Heart right ventricle (tissue), 16 donors: ENCODE results near the gene NECTIN3. TPM values are rescaled to one million over a fixed set of nuclear protein-coding genes. Genes with fewer than 3 reads are reported as not detected.

ENCODE experiments used
- ATAC-seq, 8 donors: fragments of 200-7000 bp; cut with Tn5 transposase; one replicate each; pipeline ENCODE4 v1.9.1; 2020; ENCODE audit warnings: mild to moderate bottlenecking in 8 of 8, moderate library complexity in 8 of 8, moderate number of reproducible peaks in 1 of 8
- DNase-seq, 2 donors: peaks; one replicate each; pipeline ENCODE4 v3.0.0-alpha.2; 2020
- H3K27ac ChIP-seq, 10 donors: fragments of 200-600 bp; sonication (generic) in 2 of 10; one replicate each; pipeline versions ENCODE4 v1.5.0 to v1.8.0; 2020 to 2022; ENCODE audit warnings: mild to moderate bottlenecking in 3 of 10
- H3K27me3 ChIP-seq, 7 donors: fragments of 200-600 bp; one replicate each; pipeline ENCODE4 v1.8.0; 2021 to 2022; ENCODE audit warnings: mild to moderate bottlenecking in 2 of 7
- H3K36me3 ChIP-seq, 9 donors: fragments of 200-600 bp; sonication (generic) in 1 of 9; one replicate each; pipeline versions ENCODE4 v1.5.0 to v1.8.0; 2020 to 2022; ENCODE audit warnings: mild to moderate bottlenecking in 2 of 9
- H3K4me1 ChIP-seq, 9 donors: fragments of 200-600 bp; sonication (generic) in 1 of 9; one replicate each; pipeline versions ENCODE4 v1.5.0 to v1.8.0; 2020 to 2022; ENCODE audit warnings: mild to moderate bottlenecking in 4 of 9
- H3K4me3 ChIP-seq, 10 donors: fragments of 200-600 bp; sonication (generic) in 2 of 10; one replicate each; pipeline versions ENCODE4 v1.5.0 to v1.8.0; 2020 to 2022; ENCODE audit warnings: mild to moderate bottlenecking in 7 of 10, moderate library complexity in 2 of 10
- H3K9me3 ChIP-seq, 11 donors: fragments of 200-600 bp in 10 of 11; sonication (generic) in 2 of 11; one replicate each; pipeline versions ENCODE4 v1.5.0 to v1.8.0; 2013 to 2022; ENCODE audit warnings: mild to moderate bottlenecking in 2 of 11, control low read depth in 1 of 11, moderate library complexity in 1 of 11
- CTCF ChIP-seq, 9 donors: fragments of 200-600 bp; sonication (generic) in 2 of 9; IDR thresholded peaks; one replicate each; pipeline versions ENCODE4 v1.5.0 to v1.8.0; 2021 to 2022; ENCODE audit warnings: antibody characterized with exemption in 9 of 9, mild to moderate bottlenecking in 5 of 9, moderate library complexity in 1 of 9
- whole genome bisulfite sequencing, 2 donors: extraction: QIAGEN DNeasy Blood & Tissue Kit; methylation state at CpG; one replicate each; pipeline ENCODE4 v1.1.7; 2013; ENCODE audit warnings: inconsistent platforms in 1 of 2; 5-methylcytosine and 5-hydroxymethylcytosine counted together
- intact Hi-C, 10 donors: fragments of 100-400 bp; cut with DNase I; formaldehyde crosslinking; loops; one replicate each; pipeline versions ENCODE4 v1.11.1 to v1.14.2; 2022
- polyA plus RNA-seq, 2 donors: library from polyadenylated mRNA; stranded (reverse); fragments of 200-250 nt; gene quantifications; one replicate each; pipeline ENCODE4 v1.2.3, GENCODE V29; 2013
- total RNA-seq, 10 donors: library from RNA; stranded (reverse); fragmentation: NEBNext Ultra II Directional in 3 of 10; extraction: Animal tissue kit (Norgen Biotek cat#: 25700) in 3 of 10; gene quantifications; one replicate each; pipeline versions ENCODE4 v1.2.1 to v1.2.4, GENCODE V29; 2021 to 2023
- donor health status: Arrhythmogenic right ventricular cardiomyopathy.
- donor health status: ischemic (EF 13 %, LVEDD 7.1; RV severe dilation, severe dysfunction).
- donor health status: healthy with polysubstance abuse.
- donor health status: DM: no; HTN: yes; CAD: no.
- donor health status: DM: no; HTN: no; CAD: no.
- donor health status: ischemic (EF 25% LVEDD 6.9; RV normal size, moderate dysfunction).
- donor health status: ischemic (EF 25% LVEDD 5.7; RV mildly dilated, moderate dysfunction).
- donor health status: healthy.
- donor health status: DM: yes; HTN: yes; CAD: no.
- donor health status: Ischemic cardiomyopathy.
- donor health status: ischemic (EF 35%, LVEDD 5.7; RV mildly dilated, moderate dysfunction).
- donor health status: nonischemic (EF 11% LVEDD 7.7; RV severe dilation, severe dysfunction).
- donor health status: DM: yes; HTN: yes; CAD: no.
- donor health status: PGD.
- donor health status: ischemic (EF 29% LVEDD 5.4; RV normal size, mild dysfunction).
- donor health status: nonischemic (EF 23%, LVEDD 6.1; RV moderate dilation, normal function).

The NECTIN3 gene
- total and polyA plus RNA-seq, 12 donors, result 2.6 to 11.5 (median 7.8) TPM

- Histone ChIP-seq H3K9me3 (no peaks in the 10 kb centered on the region), H3K36me3 (no peaks in the 10 kb centered on the region), H3K4me1 (peaks cover 0 to 11% (median 0%) of the 10 kb centered on the region in 9 donors), H3K27me3 (no peaks in the 10 kb centered on the region), H3K4me3 (no peak overlapping the region), H3K27ac (no peak overlapping the region)
- TF ChIP-seq CTCF (IDR thresholded peaks at IDR 0.05), result no peak
- DNase-seq, result no peak
- 72 to 83% methylated on average over 2 of the region's 2 CpGs for WGBS, 2 donors
- intact Hi-C loops, result no loop called here
- peak in 1 of 8 donors; percentile 70 for ATAC-seq
Observed at GRCh38 chr3:111112913-111113312, 41.3 kb downstream of the NECTIN3 start.

GRCh38 chr3:111128884-111129283 lies 57.3 kb downstream of the NECTIN3 start:
- H3K36me3 ChIP-seq, result peaks cover 0 to 27% (median 0%) of the 10 kb centered on the region in 9 donors
- intact Hi-C loops, result no loop called here
- no peak for DNase-seq
- H3K27ac ChIP-seq, result no peak overlapping the region
- no peak for ATAC-seq
- no peaks in the 10 kb centered on the region for H3K4me1 ChIP-seq
- H3K4me3 ChIP-seq, result no peak overlapping the region
- TF ChIP-seq CTCF (IDR thresholded peaks at IDR 0.05), result no peak
- no peaks in the 10 kb centered on the region for H3K27me3 ChIP-seq
- H3K9me3 ChIP-seq, result no peaks in the 10 kb centered on the region

GRCh38 chr3:111130827-111131226 lies 59.2 kb downstream of the NECTIN3 start:
- no peak for ATAC-seq
- intact Hi-C loops, result no loop called here
- no peak for TF ChIP-seq CTCF (IDR thresholded peaks at IDR 0.05)
- 96 to 99% methylated on average over 1 of the region's 1 CpG for WGBS, 2 donors
- H3K27ac ChIP-seq, result no peak overlapping the region
- H3K4me3 ChIP-seq, result no peak overlapping the region
- no peaks in the 10 kb centered on the region for H3K4me1 ChIP-seq
- peaks cover 0 to 33% (median 0%) of the 10 kb centered on the region in 9 donors for H3K36me3 ChIP-seq
- H3K9me3 ChIP-seq, result no peaks in the 10 kb centered on the region
- DNase-seq, result no peak
- no peaks in the 10 kb centered on the region for H3K27me3 ChIP-seq

DNA sequence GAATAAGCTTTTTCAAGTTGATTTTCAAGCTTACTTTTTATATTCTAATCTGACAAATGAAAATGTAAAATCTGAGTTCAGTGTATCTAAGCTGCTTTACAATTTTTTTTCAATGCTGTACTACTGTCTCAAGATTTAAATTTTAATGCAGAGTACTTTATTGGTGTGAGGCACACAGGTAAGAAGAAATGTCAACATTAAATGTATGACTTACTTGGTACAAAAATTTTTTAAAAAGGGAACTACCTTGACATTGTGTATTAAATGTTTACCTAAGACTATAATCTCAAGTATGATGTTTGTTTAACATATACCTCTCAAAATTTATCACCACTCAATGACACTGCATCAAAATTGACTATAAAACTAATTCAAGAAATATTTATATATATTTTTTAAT lies 62.7 kb downstream of the NECTIN3 start:
- no peaks in the 10 kb centered on the region for H3K27me3 ChIP-seq
- H3K4me1 ChIP-seq, result no peaks in the 10 kb centered on the region
- ATAC-seq, result no peak
- no peaks in the 10 kb centered on the region for H3K9me3 ChIP-seq
- TF ChIP-seq CTCF (IDR thresholded peaks at IDR 0.05), result no peak
- peaks cover 0 to 17% (median 0%) of the 10 kb centered on the region in 9 donors for H3K36me3 ChIP-seq
- no peak overlapping the region for H3K4me3 ChIP-seq
- no peak for DNase-seq
- no peak overlapping the region for H3K27ac ChIP-seq
- intact Hi-C loops, result no loop called here

DNA sequence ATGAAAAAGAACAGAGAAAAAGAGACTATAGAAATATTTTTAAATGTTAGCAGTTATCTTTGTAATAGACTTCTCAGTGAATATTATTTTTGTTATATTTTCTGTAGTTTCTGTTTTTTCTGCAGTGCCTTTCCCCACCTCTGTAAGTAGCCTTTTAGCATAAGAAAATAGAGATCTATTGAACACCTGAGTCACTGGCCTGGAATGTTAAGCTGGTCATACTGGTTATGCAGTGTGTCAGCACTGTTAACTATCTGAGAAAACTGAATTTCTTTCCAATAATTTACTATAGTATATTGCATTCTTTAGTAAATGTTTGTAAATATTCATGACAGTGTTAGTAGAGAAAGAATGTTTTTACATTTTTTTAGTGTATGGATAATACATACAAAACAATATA lies 79.8 kb downstream of the NECTIN3 start:
- Histone ChIP-seq H3K36me3 (peaks cover 0 to 34% (median 0%) of the 10 kb centered on the region in 9 donors), H3K4me1 (no peaks in the 10 kb centered on the region), H3K9me3 (peaks cover 0 to 6% (median 0%) of the 10 kb centered on the region in 11 donors), H3K27me3 (no peaks in the 10 kb centered on the region), H3K27ac (no peak overlapping the region), H3K4me3 (no peak overlapping the region)
- no peak for DNase-seq
- intact Hi-C loops, result no loop called here
- no peak for ATAC-seq
- TF ChIP-seq CTCF (IDR thresholded peaks at IDR 0.05), result no peak
